Thoracic aorta (tissue), 2 donors: ENCODE measurements around the gene PIWIL1. TPM values are rescaled to one million over a fixed set of nuclear protein-coding genes. Genes with fewer than 3 reads are reported as not detected.

Experiments
- ATAC-seq: fragments of 150-250 bp; one replicate; pipeline ENCODE4 v1.8.0; 2017; ENCODE audit warnings: low read depth; ENCODE audit not compliant: insufficient number of reproducible peaks, low FRiP score
- DNase-seq: peaks from one replicate; pipeline ENCODE4 v3.0.0-alpha.2; 2020; ENCODE audit warnings: low spot score
- H3K27ac ChIP-seq, 2 donors: fragments of 200-600 bp; sonication (generic); 1 replicate in 1 of 2; 2 replicates in 1 of 2; pipeline ENCODE4 v1.5.1; 2016; ENCODE audit warnings: mild to moderate bottlenecking in 2 of 2, moderate library complexity in 2 of 2
- H3K27me3 ChIP-seq: fragments of 200-600 bp; sonication (generic); replicated peaks from 2 replicates; pipeline ENCODE4 v1.6.0; 2016; ENCODE audit warnings: mild to moderate bottlenecking; ENCODE audit not compliant: insufficient read depth
- H3K36me3 ChIP-seq: fragments of 200-600 bp; sonication (generic); one replicate; pipeline ENCODE4 v1.5.1; 2016
- H3K4me1 ChIP-seq, 2 donors: fragments of 200-600 bp; sonication (generic); 1 replicate in 1 of 2; 2 replicates in 1 of 2; pipeline versions ENCODE4 v1.5.1 to v1.6.0; 2016; ENCODE audit warnings: low read depth in 2 of 2, mild to moderate bottlenecking in 1 of 2; ENCODE audit not compliant: control insufficient read depth in 1 of 2
- H3K4me3 ChIP-seq: fragments of 200-600 bp; sonication (generic); 2 replicates; pipeline ENCODE4 v1.5.1; 2016; ENCODE audit warnings: mild to moderate bottlenecking
- H3K9me3 ChIP-seq: fragments of 200-600 bp; sonication (generic); 2 replicates; pipeline ENCODE4 v1.5.1; 2016
- total RNA-seq, 2 donors: library from RNA; depleted of rRNA; stranded (reverse); fragments of >200 nt; gene quantifications; one replicate each; pipeline versions ENCODE4 v1.1.0 to v1.2.3, GENCODE V29; 2016
- TF ChIP-seq, protein P1 (sequence below): fragments of 200-600 bp; sonication (generic); IDR thresholded peaks from one replicate; pipeline ENCODE4 v1.5.1; 2019; ENCODE audit warnings: antibody characterized with exemption

Gene PIWIL1
- total RNA-seq, 2 donors from 2014 or later: not detected

DNA sequence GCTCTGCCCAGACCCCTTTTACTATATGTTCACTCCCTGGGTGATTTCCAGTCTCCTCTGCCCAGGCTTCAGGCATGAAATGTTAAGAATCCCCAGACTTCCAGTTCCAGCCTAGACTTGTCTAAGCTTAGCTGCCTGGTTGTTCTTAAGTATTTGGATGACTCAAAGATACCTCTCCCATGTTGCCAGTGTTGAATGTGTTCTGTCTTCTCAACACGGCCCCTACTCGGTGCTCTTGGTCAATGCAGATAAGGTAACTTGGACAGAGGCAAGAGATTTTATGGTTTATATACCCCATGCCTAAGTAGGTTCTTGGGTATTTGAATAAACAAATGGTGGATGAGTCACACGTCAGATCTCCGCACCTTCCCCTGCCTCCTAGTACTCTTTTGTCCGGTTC, 13.6 kb downstream of the PIWIL1 start:
- DNase-seq: no peak
- no peaks in the 10 kb centered on the region for H3K27me3 ChIP-seq

DNA sequence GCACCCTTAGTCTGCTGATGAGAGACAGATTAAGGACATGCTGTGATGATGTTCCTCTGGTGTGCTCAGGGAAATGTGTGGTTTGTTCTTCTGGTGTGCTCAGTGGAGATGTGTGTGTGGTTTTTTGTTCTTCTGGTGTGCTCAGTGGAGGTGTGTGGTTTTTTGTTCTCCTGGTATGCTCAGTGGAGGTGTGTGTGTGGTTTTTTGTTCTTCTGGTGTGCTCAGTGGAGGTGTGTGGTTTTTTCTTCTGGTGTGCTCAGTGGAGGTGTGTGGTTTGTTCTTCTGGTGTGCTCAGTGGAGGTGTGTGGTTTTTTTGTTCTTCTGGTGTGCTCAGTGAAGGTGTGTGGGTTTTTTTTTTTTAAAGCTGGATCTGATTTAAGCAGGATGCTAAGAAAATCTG, 15.4 kb downstream of the PIWIL1 start:
- no peak for ATAC-seq
- H3K27me3 ChIP-seq: no peaks in the 10 kb centered on the region
- H3K36me3 ChIP-seq: no peaks in the 10 kb centered on the region
- TF ChIP-seq, protein P1, sequence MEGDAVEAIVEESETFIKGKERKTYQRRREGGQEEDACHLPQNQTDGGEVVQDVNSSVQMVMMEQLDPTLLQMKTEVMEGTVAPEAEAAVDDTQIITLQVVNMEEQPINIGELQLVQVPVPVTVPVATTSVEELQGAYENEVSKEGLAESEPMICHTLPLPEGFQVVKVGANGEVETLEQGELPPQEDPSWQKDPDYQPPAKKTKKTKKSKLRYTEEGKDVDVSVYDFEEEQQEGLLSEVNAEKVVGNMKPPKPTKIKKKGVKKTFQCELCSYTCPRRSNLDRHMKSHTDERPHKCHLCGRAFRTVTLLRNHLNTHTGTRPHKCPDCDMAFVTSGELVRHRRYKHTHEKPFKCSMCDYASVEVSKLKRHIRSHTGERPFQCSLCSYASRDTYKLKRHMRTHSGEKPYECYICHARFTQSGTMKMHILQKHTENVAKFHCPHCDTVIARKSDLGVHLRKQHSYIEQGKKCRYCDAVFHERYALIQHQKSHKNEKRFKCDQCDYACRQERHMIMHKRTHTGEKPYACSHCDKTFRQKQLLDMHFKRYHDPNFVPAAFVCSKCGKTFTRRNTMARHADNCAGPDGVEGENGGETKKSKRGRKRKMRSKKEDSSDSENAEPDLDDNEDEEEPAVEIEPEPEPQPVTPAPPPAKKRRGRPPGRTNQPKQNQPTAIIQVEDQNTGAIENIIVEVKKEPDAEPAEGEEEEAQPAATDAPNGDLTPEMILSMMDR: no peak
- DNase-seq: no peak
- H3K9me3 ChIP-seq: no peaks in the 10 kb centered on the region
- no peaks in the 10 kb centered on the region for H3K4me1 ChIP-seq
- H3K4me3 ChIP-seq: no peak overlapping the region
- H3K27ac ChIP-seq: no peak overlapping the region

More for the DNA sequence above, 13.6 kb downstream of the PIWIL1 start:
- TF ChIP-seq, protein P1: no peak
- no peak for ATAC-seq
- H3K9me3 ChIP-seq: no peaks in the 10 kb centered on the region
- no peaks in the 10 kb centered on the region for H3K36me3 ChIP-seq
- H3K4me3 ChIP-seq: no peak overlapping the region
- no peak overlapping the region for H3K27ac ChIP-seq
- H3K4me1 ChIP-seq: no peaks in the 10 kb centered on the region

DNA sequence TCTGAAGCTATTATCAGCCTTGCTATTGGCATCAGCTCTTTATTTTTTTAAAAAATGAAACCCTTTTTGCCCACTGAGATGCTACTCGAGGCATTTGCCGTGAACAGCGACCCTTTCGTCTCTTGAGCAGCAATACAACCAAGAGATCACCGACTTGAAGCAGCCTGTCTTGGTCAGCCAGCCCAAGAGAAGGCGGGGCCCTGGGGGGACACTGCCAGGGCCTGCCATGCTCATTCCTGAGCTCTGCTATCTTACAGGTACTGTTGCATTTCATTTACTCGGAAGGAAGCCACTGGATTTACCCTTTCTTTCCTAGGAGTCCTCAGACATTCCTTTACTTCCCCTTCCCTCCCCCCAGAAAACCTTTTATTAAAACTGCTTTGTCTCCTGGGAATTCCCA, 16.7 kb downstream of the PIWIL1 start:
- no peaks in the 10 kb centered on the region for H3K36me3 ChIP-seq
- H3K27me3 ChIP-seq: no peaks in the 10 kb centered on the region
- no peak overlapping the region for H3K4me3 ChIP-seq
- no peak for DNase-seq
- TF ChIP-seq, protein P1: no peak
- no peak overlapping the region for H3K27ac ChIP-seq
- no peaks in the 10 kb centered on the region for H3K9me3 ChIP-seq
- no peak for ATAC-seq
- no peaks in the 10 kb centered on the region for H3K4me1 ChIP-seq

DNA sequence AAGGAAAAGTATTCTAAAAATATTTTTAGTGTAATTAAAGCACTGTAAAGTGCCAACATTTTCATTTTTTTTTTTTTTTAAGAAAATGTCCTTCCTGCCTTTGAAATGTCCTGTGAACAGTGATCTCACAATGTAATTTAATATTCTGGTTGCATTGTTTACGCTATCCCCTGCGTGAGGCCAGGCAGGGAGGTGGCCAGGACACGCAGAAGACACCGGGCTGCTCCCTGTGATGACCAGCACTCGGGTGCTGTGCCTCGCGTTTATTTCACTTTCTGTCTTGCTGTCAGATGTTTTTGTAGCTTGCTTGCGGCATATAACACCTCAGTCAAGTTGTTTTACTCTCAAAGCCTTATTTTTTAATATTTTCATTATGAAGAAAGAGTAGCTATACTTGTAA, 18.5 kb downstream of the PIWIL1 start:
- Histone ChIP-seq H3K27ac (no peak overlapping the region), H3K27me3 (no peaks in the 10 kb centered on the region), H3K4me3 (no peak overlapping the region), H3K36me3 (no peaks in the 10 kb centered on the region), H3K4me1 (no peaks in the 10 kb centered on the region), H3K9me3 (no peaks in the 10 kb centered on the region)
- ATAC-seq: no peak
- no peak for DNase-seq
- TF ChIP-seq, protein P1: no peak

DNA sequence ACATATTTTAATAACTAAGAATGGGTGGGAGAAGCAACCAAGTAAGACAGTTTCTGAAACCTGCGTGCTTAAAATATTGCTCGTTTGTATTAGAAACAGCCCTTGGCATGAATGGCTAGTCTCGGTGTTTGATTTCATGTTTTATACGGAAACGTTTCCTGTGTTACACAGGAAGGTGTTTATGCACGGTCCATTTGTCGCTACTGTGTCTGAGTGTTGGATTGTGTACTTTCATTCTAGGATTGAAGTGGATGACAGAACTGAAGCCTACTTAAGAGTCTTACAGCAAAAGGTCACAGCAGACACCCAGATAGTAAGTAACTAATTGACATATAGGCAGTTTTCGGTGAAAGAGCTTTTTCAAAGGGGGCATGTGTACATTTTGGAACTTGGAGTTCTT, 19.6 kb downstream of the PIWIL1 start:
- Histone ChIP-seq H3K4me3 (no peak overlapping the region), H3K27me3 (no peaks in the 10 kb centered on the region), H3K27ac (no peak overlapping the region), H3K36me3 (no peaks in the 10 kb centered on the region), H3K9me3 (no peaks in the 10 kb centered on the region), H3K4me1 (no peaks in the 10 kb centered on the region)
- DNase-seq (no peak), ATAC-seq (no peak)
- TF ChIP-seq, protein P1: no peak
